Left lung (tissue), 10 donors: ENCODE measurements around the gene TAS2R7. TPM values are rescaled to one million over a fixed set of nuclear protein-coding genes. Genes with fewer than 3 reads are reported as not detected.

Source experiments
- ATAC-seq: fragments of 200-7000 bp; cut with Tn5 transposase; one replicate; pipeline ENCODE4 v1.9.1; 2020; ENCODE audit warnings: moderate library complexity
- DNase-seq, 4 donors: peaks; one replicate each; pipeline ENCODE4 v3.0.0-alpha.2; 2013 to 2020
- H3K27ac ChIP-seq, 2 donors: fragments of 200-600 bp; sonication (generic) in 1 of 2; one replicate each; pipeline versions ENCODE4 v1.5.0 to v1.8.0; 2020 to 2021
- H3K27me3 ChIP-seq, 2 donors: fragments of 200-600 bp; sonication (generic) in 1 of 2; one replicate each; pipeline versions ENCODE4 v1.5.0 to v1.8.0; 2020 to 2021
- H3K36me3 ChIP-seq, 2 donors: fragments of 200-600 bp; sonication (generic) in 1 of 2; one replicate each; pipeline versions ENCODE4 v1.5.0 to v1.8.0; 2020 to 2021
- H3K4me1 ChIP-seq, 2 donors: fragments of 200-600 bp; one replicate each; pipeline ENCODE4 v1.8.0; 2021
- H3K4me3 ChIP-seq, 2 donors: fragments of 200-600 bp; sonication (generic) in 1 of 2; one replicate each; pipeline versions ENCODE4 v1.5.0 to v1.8.0; 2020 to 2021; ENCODE audit warnings: mild to moderate bottlenecking in 1 of 2
- H3K9me3 ChIP-seq, 2 donors: fragments of 200-600 bp; sonication (generic) in 1 of 2; one replicate each; pipeline versions ENCODE4 v1.5.0 to v1.8.0; 2020 to 2021
- CTCF ChIP-seq, 2 donors: fragments of 200-600 bp; sonication (generic) in 1 of 2; IDR thresholded peaks; one replicate each; pipeline versions ENCODE4 v1.5.0 to v1.8.0; 2021; ENCODE audit warnings: antibody characterized with exemption in 2 of 2
- intact Hi-C, 2 donors: fragments of 100-400 bp; cut with DNase I; formaldehyde crosslinking; loops; one replicate each; pipeline versions ENCODE4 v1.11.2 to v1.14.2; 2022
- polyA plus RNA-seq, 6 donors: library from polyadenylated mRNA; unstranded; fragments of 120-200 nt; gene quantifications; one replicate each; pipeline ENCODE4 v1.2.1, GENCODE V29; 2013; ENCODE audit not compliant: insufficient read length in 6 of 6
- total RNA-seq, 2 donors: library from RNA; stranded (reverse); fragmentation: NEBNext Ultra II Directional; extraction: Animal tissue kit (Norgen Biotek cat#: 25700); gene quantifications; one replicate each; pipeline ENCODE4 v1.2.1, GENCODE V29; 2021
- donor health status: DM: no; HTN: yes; CAD: no.
- donor health status: DM: no; HTN: no; CAD: no.

TAS2R7 gene
- total and polyA plus RNA-seq, 8 donors: not detected

- Histone ChIP-seq H3K4me1 (no peaks in the 10 kb centered on the region), H3K27ac (no peak overlapping the region), H3K9me3 (no peaks in the 10 kb centered on the region), H3K4me3 (no peak overlapping the region), H3K36me3 (no peaks in the 10 kb centered on the region), H3K27me3 (peaks cover 0 to 1% of the 10 kb centered on the region in 2 donors)
- intact Hi-C loops: loop anchor here in 1 of 2 donors (10.0 kb wide), 1 partner anchor 706 kb away; no protein-coding TSS in a partner anchor
- TF ChIP-seq CTCF (IDR thresholded peaks at IDR 0.05): no peak
- no peak for DNase-seq
- ATAC-seq: no peak
These were observed 23.3 kb downstream of the TAS2R7 start for GRCh38 chr12:10779103-10779502.

GRCh38 chr12:10771132-10771733 lies 31.2 kb downstream of the TAS2R7 start:
- peak; percentile 44 to 73 for TF ChIP-seq CTCF (IDR thresholded peaks at IDR 0.05)
- peaks cover 27 to 35% of the 10 kb centered on the region in 2 donors for H3K27me3 ChIP-seq
- DNase-seq (peak in 2 of 4 donors; percentile 24 to 48), ATAC-seq (peak; percentile 81)
- intact Hi-C loops: loop anchor here in 1 of 2 donors (5.0 to 10.0 kb wide), 2 partner anchors 426 to 714 kb away; no protein-coding TSS in a partner anchor
- no peak overlapping the region for H3K4me3 ChIP-seq
- H3K36me3 ChIP-seq: no peaks in the 10 kb centered on the region
- no peaks in the 10 kb centered on the region for H3K9me3 ChIP-seq
- no peak overlapping the region for H3K27ac ChIP-seq
- H3K4me1 ChIP-seq: no peaks in the 10 kb centered on the region

- Histone ChIP-seq H3K27ac (no peak overlapping the region), H3K4me3 (no peak overlapping the region), H3K36me3 (no peaks in the 10 kb centered on the region), H3K4me1 (no peaks in the 10 kb centered on the region), H3K27me3 (peaks cover 3 to 7% of the 10 kb centered on the region in 2 donors), H3K9me3 (peaks cover 0 to 19% of the 10 kb centered on the region in 2 donors)
- no peak for TF ChIP-seq CTCF (IDR thresholded peaks at IDR 0.05)
- intact Hi-C loops: no loop called here
- no peak for DNase-seq
- no peak for ATAC-seq
These were observed 42.8 kb downstream of the TAS2R7 start for GRCh38 chr12:10759657-10760056.

- intact Hi-C loops: no loop called here
- no peak for ATAC-seq
- H3K4me3 ChIP-seq: no peak overlapping the region
These were observed 46.2 kb downstream of the TAS2R7 start for GRCh38 chr12:10756194-10756593.

More at GRCh38 chr12:10756194-10756593, 46.2 kb downstream of the TAS2R7 start:
- Histone ChIP-seq H3K27ac (no peak overlapping the region), H3K27me3 (no peaks in the 10 kb centered on the region), H3K4me1 (no peaks in the 10 kb centered on the region), H3K9me3 (peaks cover 0 to 19% of the 10 kb centered on the region in 2 donors), H3K36me3 (no peaks in the 10 kb centered on the region)
- no peak for DNase-seq
- no peak for TF ChIP-seq CTCF (IDR thresholded peaks at IDR 0.05)
